T47D (cell line): ENCODE measurements around the gene RAMACL.

Experiments used
- DNase-seq, 2 experiments: peaks; one replicate each; pipeline versions ENCODE4 v3.0.0 to v3.0.0-alpha.2; 2011 to 2012; ENCODE audit warnings: low read depth in 1 of 2, low spot score in 1 of 2
- JUND ChIP-seq: IDR thresholded peaks from 2 replicates; pipeline ENCODE4 v1.6.1; 2012; ENCODE audit warnings: low read depth
- in situ Hi-C: cut with HindIII; loops from 2 replicates; pipeline ENCODE4 v1.10.0; 2016; ENCODE audit warnings: low sequenced_read_pairs, low pct_unique_long_range_greater_than_20kb

The RAMACL gene

GRCh38 chr6:166625356-166625755, 38.9 kb upstream of the RAMACL start:
- no peak for TF ChIP-seq JUND
- in situ Hi-C loops = no loop called here
- no peak for DNase-seq

- TF ChIP-seq JUND = no peak
- in situ Hi-C loops = no loop called here
- DNase-seq = no peak
Measured at GRCh38 chr6:166624275-166624674, 37.8 kb upstream of the RAMACL start.

- in situ Hi-C loops = no loop called here
- no peak for DNase-seq
- TF ChIP-seq JUND = no peak
Measured at GRCh38 chr6:166623318-166623717, 36.8 kb upstream of the RAMACL start.

GRCh38 chr6:166621114-166621540, 34.6 kb upstream of the RAMACL start:
- in situ Hi-C loops = no loop called here
- DNase-seq = no peak
- TF ChIP-seq JUND = no peak

DNA sequence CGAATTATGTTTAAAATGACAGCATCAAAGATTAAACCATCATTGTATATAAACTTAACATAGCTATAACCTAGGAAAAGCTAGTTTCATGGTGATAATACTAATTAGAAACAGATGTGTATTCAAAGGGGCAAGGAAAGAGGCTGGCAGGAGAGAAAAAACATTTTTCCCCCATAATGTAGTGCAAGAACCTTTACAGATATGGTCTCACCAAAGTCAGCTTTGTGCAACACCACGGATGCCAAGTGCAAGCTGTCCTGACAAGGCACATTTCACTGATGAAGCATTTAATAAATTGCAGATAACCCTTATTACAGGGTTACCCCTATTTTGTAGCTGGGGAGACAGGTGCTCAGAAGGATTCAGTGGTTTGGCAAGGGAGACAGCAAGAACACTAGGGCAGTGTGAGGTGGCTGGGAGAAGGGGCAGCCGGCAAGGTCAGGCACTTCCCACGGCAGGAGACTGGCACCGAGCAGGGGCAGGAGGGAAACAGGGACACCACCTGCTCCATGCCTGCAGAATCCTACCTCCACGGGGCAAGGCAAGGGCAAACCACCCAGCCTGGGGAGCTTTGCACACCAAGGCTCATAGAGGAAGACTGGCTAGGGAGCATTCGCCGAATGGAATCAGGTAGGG, 34.1 kb upstream of the RAMACL start:
- in situ Hi-C loops = no loop called here
- no peak for TF ChIP-seq JUND
- DNase-seq = no peak

- no peak for TF ChIP-seq JUND
- in situ Hi-C loops = no loop called here
- peak; percentile 41 to 51 for DNase-seq
Measured at GRCh38 chr6:166619912-166620311, 33.4 kb upstream of the RAMACL start.

- DNase-seq = no peak
- in situ Hi-C loops = no loop called here
- TF ChIP-seq JUND = no peak
Measured at GRCh38 chr6:166618866-166619761, 32.6 kb upstream of the RAMACL start.

DNA sequence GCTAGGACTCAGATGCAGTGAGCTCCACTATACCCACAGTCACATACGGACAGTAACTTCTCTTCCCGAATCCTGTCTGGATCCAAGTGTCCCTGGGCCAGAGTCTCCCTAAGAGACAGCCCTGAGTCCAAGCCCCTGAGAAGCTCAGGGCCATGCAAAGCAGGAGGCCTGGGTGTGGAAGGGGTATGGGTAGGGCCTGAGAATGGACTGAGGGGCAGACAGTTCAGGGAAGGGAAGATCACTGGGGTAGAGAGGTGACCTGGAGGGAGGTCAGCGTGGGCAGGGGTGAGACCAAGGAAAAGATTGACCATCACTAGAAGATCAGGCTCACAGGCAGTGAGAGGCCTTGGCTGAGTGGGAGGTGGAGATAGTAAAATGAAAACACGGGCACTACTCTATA, 31.8 kb upstream of the RAMACL start:
- TF ChIP-seq JUND = no peak
- in situ Hi-C loops = no loop called here
- no peak for DNase-seq

DNA sequence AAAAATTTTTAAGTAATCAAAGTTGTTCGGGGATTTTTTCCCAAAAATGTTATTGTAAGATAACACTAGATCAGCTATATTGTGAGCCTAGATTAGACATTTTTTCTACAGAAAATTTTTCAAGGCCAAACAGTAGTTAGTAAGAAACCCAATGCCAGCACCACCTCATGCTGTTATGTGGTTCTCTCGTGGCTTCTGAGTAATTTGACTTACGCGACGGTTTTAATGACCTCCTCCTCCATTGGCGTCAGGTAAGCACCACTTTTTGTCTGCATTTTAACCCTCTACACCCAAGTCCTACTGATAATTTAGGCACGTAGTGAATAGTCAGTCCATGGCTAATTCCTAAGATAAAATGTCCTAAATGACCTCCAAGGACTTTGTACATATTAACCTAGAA, 30.9 kb upstream of the RAMACL start:
- no peak for TF ChIP-seq JUND
- in situ Hi-C loops = no loop called here
- DNase-seq = no peak

DNA sequence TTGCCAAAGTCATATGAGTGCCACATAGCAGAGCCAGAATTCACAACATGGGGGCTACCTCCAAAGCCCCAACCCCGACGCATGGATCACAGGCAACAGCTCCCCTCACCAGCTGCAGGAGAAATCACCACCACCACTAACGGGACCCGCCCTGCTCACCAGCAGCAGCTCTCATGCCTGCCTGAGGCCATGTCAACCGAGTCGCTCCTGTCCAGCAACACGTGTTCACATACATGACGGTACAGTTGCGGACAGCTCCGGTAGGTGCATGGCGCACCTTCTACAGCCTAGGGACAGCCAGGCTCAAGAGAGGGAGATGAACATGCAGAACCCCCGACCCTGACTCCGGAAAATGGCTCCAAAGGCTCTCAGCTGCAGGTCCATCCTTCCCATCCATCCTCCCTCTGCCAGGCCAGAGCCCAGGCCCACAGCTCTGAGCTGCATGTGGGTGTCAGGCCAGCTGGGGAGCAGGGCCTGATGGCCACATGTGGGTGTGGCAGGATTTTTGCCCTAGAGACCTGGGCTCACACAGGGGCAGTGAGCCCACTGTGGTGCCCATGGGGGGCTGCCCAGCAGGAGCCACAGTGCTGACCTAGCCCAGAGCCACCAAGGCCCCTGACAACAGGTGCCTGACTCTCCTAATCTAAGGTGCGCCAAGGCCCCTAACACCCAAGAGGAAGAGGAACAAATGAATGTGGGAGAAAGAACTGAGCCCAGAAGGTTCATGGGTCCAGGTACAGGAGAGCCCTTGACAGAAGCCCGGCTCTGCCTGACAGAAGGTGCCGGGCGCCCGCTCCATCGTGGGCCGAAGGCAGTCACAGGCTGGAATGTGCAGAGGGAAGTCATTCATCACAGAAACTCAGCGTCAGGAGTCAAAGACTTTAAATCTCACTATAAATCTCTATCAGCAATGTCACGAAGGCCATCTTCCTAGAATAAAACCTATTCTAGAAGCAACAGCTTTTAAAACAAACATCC, 30.1 kb upstream of the RAMACL start:
- no peak for DNase-seq
- in situ Hi-C loops = no loop called here
- no peak for TF ChIP-seq JUND

DNA sequence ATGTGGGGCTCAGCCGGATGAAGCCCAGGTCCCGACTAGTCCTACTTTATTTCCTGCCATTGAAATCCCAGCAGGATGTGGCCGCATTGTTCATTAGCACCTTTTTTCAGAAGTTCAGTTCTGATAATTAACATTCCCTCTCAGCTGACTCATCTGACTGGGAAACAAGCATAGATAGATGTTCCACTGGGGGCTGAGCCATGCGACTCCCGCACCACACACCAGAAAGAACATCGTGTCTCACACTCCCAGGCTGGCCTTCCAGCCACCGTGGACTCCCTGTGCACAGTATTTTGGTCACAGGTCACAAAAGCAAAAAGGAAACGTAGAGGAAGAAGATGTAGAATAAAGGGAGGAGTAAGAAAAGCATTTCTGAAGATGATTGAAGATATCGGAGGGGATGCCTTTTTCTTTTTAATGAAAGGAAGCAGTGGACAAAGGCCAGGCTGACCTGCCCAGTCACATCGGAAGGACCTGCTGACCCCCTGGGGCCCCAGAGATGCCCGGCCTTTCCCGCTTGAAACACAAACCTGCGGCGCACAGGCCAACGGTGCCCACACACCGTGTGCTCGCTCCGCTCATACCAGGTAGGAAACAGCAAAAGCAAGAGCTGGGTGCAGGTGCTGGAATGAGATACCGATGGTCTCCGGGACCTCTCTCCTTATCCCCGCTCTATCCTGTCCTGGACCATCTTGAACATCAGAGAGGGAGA, 28.7 kb upstream of the RAMACL start:
- TF ChIP-seq JUND = no peak
- DNase-seq = no peak
- in situ Hi-C loops = no loop called here

DNA sequence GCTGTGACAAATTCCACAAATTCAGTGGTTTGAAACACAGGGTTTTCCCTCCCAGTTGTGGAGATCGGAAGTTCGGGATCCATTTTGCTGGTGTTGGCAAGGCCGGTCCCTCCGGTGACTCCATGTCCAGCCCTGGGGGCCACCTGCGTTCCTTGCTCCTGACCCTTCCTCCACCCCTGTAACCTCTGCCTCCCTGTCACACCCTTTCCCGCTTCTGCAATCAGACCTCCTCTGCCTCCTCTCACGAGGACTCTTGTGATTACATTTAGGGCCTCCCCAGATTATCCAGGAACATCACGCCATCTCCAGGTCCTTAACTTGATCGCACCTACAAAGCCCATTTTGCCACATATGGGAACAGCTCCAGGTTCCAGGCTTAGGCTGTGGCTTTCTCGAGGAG, 28.1 kb upstream of the RAMACL start:
- DNase-seq = no peak
- TF ChIP-seq JUND = no peak
- in situ Hi-C loops = no loop called here
